ENCODE results near the gene C3orf20. TPM values are rescaled to one million over a fixed set of nuclear protein-coding genes. Genes with fewer than 3 reads are reported as not detected.

C3orf20 gene
- total RNA-seq, 1 experiment from 2014 or later: not detected

- Histone ChIP-seq H3K27me3 (ENCODE audit: control insufficient read depth, insufficient read depth, low read length) (no peaks in the 10 kb centered on the region), H3K4me1 (ENCODE audit: control insufficient read depth, insufficient read depth, low read length) (no peaks in the 10 kb centered on the region), H3K36me3 (ENCODE audit: control insufficient read depth, insufficient read depth, low read length) (no peaks in the 10 kb centered on the region), H3K27ac (ENCODE audit: low read length) (no peak overlapping the region), H3K9me3 (ENCODE audit: control insufficient read depth, insufficient read depth, low read depth, low read length) (no peaks in the 10 kb centered on the region), H3K4me3 (ENCODE audit: low read depth in 2 of 2, low read length in 2 of 2) (no peak overlapping the region)
- no TSS peak for BruUV-seq (replicated peaks)
- ChIA-PET POLR2A (no interaction called here), CTCF (no interaction called here)
- no peak for ATAC-seq
- in situ Hi-C loops (cut with HindIII; ENCODE audit: low pct_unique_long_range_greater_than_20kb, low sequenced_read_pairs): no loop called here
- DNase-seq (ENCODE audit: low read depth, low spot score): no peak
- intact Hi-C loops (cut with micrococcal nuclease; ENCODE audit: unreplicated experiment): no loop called here
- TF ChIP-seq SIN3A (IDR thresholded peaks at IDR 0.05; ENCODE audit: borderline replicate concordance, insufficient read depth, low read depth, low read length) (no peak), POLR2AphosphoS5 (IDR thresholded peaks at IDR 0.05; ENCODE audit: low read depth, low read length) (no peak), TCF7L2 (IDR thresholded peaks at IDR 0.05; ENCODE audit: low read depth, low read length) (no peak)
- TF ChIP-seq, protein P1, sequence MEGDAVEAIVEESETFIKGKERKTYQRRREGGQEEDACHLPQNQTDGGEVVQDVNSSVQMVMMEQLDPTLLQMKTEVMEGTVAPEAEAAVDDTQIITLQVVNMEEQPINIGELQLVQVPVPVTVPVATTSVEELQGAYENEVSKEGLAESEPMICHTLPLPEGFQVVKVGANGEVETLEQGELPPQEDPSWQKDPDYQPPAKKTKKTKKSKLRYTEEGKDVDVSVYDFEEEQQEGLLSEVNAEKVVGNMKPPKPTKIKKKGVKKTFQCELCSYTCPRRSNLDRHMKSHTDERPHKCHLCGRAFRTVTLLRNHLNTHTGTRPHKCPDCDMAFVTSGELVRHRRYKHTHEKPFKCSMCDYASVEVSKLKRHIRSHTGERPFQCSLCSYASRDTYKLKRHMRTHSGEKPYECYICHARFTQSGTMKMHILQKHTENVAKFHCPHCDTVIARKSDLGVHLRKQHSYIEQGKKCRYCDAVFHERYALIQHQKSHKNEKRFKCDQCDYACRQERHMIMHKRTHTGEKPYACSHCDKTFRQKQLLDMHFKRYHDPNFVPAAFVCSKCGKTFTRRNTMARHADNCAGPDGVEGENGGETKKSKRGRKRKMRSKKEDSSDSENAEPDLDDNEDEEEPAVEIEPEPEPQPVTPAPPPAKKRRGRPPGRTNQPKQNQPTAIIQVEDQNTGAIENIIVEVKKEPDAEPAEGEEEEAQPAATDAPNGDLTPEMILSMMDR (IDR thresholded peaks at IDR 0.05): no peak
- TF ChIP-seq, protein P2, sequence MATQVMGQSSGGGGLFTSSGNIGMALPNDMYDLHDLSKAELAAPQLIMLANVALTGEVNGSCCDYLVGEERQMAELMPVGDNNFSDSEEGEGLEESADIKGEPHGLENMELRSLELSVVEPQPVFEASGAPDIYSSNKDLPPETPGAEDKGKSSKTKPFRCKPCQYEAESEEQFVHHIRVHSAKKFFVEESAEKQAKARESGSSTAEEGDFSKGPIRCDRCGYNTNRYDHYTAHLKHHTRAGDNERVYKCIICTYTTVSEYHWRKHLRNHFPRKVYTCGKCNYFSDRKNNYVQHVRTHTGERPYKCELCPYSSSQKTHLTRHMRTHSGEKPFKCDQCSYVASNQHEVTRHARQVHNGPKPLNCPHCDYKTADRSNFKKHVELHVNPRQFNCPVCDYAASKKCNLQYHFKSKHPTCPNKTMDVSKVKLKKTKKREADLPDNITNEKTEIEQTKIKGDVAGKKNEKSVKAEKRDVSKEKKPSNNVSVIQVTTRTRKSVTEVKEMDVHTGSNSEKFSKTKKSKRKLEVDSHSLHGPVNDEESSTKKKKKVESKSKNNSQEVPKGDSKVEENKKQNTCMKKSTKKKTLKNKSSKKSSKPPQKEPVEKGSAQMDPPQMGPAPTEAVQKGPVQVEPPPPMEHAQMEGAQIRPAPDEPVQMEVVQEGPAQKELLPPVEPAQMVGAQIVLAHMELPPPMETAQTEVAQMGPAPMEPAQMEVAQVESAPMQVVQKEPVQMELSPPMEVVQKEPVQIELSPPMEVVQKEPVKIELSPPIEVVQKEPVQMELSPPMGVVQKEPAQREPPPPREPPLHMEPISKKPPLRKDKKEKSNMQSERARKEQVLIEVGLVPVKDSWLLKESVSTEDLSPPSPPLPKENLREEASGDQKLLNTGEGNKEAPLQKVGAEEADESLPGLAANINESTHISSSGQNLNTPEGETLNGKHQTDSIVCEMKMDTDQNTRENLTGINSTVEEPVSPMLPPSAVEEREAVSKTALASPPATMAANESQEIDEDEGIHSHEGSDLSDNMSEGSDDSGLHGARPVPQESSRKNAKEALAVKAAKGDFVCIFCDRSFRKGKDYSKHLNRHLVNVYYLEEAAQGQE (IDR thresholded peaks at IDR 0.05; ENCODE audit: insufficient read depth in 1 of 2, low read depth in 2 of 2, low read length in 1 of 2): no peak
Observed at GRCh38 chr3:14726441-14726780, 51.5 kb downstream of the C3orf20 start.

GRCh38 chr3:14728113-14728512 is 53.2 kb downstream of the C3orf20 start:
- TF ChIP-seq, protein P2 (IDR thresholded peaks at IDR 0.05; ENCODE audit: insufficient read depth in 1 of 2, low read depth in 2 of 2, low read length in 1 of 2): no peak
- TF ChIP-seq POLR2AphosphoS5 (IDR thresholded peaks at IDR 0.05; ENCODE audit: low read depth, low read length): no peak
- no peak for TF ChIP-seq TCF7L2 (IDR thresholded peaks at IDR 0.05; ENCODE audit: low read depth, low read length)
- TF ChIP-seq, protein P1 (IDR thresholded peaks at IDR 0.05): no peak
- TF ChIP-seq SIN3A (IDR thresholded peaks at IDR 0.05; ENCODE audit: borderline replicate concordance, insufficient read depth, low read depth, low read length): no peak
- H3K36me3 ChIP-seq (ENCODE audit: control insufficient read depth, insufficient read depth, low read length): no peaks in the 10 kb centered on the region
- ChIA-PET POLR2A (no interaction called here), CTCF (no interaction called here)
- H3K27ac ChIP-seq (ENCODE audit: low read length): no peak overlapping the region
- DNase-seq (ENCODE audit: low read depth, low spot score) (no peak), ATAC-seq (no peak)
- H3K27me3 ChIP-seq (ENCODE audit: control insufficient read depth, insufficient read depth, low read length): no peaks in the 10 kb centered on the region
- no peaks in the 10 kb centered on the region for H3K4me1 ChIP-seq (ENCODE audit: control insufficient read depth, insufficient read depth, low read length)
- in situ Hi-C loops (cut with HindIII; ENCODE audit: low pct_unique_long_range_greater_than_20kb, low sequenced_read_pairs): no loop called here
- no peak overlapping the region for H3K4me3 ChIP-seq (ENCODE audit: low read depth in 2 of 2, low read length in 2 of 2)
- BruUV-seq (replicated peaks): no TSS peak
- intact Hi-C loops (cut with micrococcal nuclease; ENCODE audit: unreplicated experiment): no loop called here
- H3K9me3 ChIP-seq (ENCODE audit: control insufficient read depth, insufficient read depth, low read depth, low read length): no peaks in the 10 kb centered on the region
